GM21390 (cell line): ENCODE results near the gene PMEPA1.
A peak's percentile ranks its signal among the peaks of the same experiment; 100 is the strongest.

Experiments used
- ATAC-seq: cut with Tn5 transposase; IDR thresholded peaks from one replicate; pipeline ENCODE4 v1.9.1; 2021; ENCODE audit not compliant: unreplicated experiment

Gene PMEPA1

GRCh38 chr20:57709823-57710799 lies at the start of gene PMEPA1:
Gene PMEPA1 (minus strand): TSS chr20:57710015. CDS start chr20:57709582, 433 bp downstream.
- peak; percentile 83 for ATAC-seq

DNA sequence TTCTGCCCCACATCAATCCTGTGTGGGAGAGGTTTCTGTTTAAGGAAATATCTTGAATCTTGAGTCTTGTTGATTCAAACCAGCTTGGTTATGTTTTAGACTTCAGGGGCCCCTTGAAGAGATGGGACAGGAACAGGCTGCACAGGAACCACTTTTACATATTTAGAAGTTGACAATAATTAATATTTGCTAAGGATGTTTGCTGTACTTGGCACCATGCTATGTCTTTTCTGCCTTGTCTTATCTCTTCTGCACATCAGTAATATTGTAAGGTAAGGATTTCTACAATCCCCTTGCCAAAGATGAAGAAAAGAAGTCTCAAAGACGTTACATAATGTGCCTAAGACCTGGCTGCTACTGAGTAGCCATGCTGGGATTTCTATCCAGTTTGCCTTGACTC lies 48.0 kb upstream of the PMEPA1 start:
- ATAC-seq = no peak

DNA sequence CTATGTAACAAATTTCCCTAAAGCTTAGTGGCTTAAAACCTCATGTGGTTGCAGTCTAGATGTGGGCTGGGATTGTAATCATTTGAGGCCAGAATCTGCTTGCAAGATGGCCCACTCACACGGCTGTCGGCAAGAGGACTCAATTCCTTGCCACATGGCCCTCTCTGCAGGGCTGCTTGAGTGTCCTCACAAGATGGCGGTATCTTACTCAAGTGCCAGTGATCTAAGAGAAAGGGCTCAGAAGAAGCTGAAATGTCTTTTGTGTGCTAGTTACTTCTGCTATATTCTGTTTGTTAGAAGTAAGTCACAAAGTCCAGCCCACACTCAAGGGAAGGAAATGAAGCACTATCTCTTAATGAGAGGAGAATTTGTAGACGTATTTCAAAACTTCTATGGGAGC lies 47.1 kb upstream of the PMEPA1 start:
- no peak for ATAC-seq

DNA sequence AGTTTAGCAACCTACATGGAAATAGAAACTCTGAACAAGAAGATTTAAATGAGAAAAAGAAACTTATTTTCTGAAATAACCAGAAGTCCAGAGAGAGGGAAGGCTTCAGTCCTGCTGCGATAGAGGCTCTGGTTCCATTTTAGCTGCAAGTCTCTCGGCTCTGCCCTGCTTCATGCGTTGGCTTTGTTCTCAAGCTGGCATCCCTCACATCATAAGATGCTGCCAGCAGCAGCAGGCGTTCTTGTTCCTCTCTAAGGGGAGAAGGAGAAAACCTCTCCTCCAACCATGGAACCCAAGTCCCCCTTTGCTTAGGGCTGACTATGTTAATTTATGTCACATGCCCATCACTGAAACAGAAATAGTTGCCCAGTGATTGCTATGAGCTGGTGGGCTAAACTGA lies 46.4 kb upstream of the PMEPA1 start:
- ATAC-seq = no peak

- no peak for ATAC-seq
Measured at GRCh38 chr20:57755609-57756008, 45.8 kb upstream of the PMEPA1 start.

DNA sequence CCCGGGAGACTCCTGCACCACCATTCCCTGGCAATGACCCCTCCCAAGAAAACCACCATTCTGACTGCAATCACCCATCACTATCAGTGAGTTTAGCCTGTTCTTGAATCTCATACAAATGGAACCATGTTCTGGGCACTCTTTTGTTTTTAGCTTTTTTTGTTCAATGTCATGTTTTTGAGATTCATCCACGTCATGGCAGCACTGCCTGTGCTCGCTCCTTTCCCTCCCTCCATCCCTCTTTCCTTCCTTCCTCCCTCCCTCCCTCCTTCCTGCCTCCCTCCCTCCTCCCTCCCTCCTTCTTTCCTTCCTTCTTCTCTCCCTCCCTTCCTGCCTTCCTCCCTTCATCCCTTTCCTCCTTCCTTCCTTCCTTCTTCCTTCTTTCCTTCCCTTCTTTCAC lies 44.4 kb upstream of the PMEPA1 start:
- ATAC-seq = no peak

DNA sequence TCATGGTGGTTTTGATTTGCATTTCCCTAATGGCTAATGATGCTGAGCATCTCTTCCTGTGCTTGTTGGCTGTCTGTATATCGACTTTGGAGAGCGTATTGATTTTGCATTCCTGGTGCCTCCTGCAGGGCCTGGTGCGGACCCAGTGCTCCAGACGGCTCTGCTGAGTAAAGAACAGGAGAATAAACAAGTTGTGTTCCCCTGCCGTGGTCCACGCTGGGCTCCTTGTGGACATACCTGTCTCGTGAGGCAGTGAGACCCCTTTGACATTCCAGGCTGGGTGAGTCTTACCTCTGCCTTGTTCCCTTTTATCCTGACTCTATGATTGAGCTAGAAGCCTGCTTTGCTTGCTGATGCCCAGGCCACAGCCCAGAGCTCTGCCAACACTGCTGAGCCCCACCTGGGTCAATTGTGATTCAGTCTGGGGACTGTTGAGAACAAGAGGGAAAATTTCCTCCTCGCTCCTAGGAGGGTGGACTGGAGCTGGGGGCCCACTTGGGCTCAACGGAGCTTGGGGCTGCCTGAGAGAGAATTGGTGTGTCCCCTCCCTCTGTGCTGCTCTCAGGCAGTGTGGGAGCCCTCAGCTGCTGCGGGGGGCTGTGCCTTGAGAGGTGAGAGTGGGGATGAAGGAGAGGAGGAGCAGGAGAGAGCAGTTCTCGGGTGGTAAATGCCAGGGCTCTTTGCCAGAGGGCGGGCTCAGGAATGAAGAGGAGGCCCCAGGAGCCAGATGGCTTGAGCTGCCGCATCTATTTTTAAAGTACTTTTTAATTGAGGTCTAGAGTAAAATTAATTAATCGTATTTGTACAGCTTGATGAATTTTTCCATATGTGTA lies 43.7 kb upstream of the PMEPA1 start:
- ATAC-seq = no peak

DNA sequence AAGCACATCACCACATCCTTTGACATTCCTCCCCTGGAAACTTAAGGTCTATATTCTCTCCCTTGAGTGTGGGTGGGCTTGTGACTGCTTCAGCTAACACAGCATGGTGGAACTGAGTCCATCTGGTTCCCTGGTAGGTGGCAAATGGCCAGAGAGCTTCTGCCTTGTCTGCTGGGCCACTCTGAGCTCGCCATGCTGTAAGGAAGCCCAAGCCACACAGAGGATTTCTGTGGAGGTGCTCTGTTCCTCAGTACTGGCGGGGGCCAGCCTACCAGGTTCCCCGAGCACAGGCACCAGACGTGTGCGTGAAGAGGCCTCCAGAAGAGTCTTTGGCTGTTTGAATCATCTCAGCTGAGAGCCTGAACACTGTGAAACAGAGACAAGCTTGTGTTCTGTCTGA lies 41.6 kb upstream of the PMEPA1 start:
- no peak for ATAC-seq

- ATAC-seq = no peak
Measured at GRCh38 chr20:57749869-57750268, 40.1 kb upstream of the PMEPA1 start.

DNA sequence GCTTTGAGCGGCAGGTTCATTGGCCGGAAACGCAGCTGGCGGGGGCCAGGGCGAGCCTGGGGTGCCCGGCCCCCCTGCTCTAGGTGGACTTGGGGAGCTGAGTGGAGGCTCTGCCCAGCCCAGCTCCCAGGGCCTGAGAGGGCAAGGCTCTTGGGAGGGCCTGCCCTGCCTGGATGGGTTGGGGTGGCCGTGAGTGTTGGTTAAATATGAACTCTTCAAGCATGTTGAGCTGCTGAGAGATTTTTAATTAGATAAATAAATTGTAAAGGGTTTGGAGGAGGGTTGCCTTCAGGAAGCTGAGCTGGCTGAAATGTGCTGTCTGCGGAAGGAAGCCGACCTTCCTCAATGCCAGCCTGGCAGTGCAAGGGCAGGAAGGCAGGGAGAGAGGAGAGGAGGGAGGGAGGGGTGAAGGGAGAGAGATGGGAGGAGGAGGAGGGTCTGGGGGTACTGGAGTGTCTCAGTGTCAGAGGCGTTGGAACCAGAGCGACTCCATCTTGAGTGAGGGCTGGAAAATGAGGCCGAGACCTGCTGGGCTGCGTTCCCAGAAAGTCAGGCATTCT lies 39.4 kb upstream of the PMEPA1 start:
- no peak for ATAC-seq

GRCh38 chr20:57748601-57749130 lies 38.9 kb upstream of the PMEPA1 start:
- peak; percentile 74 for ATAC-seq

DNA sequence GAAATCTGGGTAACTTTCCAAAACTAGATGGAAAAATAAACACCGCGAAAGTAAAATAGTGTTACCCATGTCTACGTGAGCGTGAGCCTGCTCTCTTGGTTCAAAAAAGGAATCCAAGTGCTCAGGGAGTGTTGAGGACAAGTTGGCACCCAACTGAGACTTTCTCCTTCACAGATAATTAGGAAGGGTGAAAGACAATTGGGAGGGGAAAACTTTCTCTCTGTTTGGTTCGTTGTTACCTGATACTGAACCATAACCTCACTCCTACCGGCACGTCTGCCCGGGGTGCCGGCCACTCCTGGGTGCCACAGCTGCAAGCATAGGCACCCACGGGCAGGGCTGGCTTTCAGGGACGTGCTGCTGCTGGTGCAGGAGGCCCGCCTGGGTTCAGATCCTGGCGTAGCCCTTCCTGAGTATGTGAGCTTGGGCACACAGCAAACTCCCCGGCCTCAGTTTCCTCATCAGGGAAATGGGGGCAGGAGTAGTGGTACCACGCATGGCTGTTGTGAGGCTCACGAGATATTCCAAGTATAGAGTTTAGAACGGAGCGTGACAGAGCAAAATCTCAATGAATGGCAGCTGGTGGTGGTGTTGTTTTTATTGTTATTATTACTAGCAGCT lies 38.2 kb upstream of the PMEPA1 start:
- no peak for ATAC-seq

DNA sequence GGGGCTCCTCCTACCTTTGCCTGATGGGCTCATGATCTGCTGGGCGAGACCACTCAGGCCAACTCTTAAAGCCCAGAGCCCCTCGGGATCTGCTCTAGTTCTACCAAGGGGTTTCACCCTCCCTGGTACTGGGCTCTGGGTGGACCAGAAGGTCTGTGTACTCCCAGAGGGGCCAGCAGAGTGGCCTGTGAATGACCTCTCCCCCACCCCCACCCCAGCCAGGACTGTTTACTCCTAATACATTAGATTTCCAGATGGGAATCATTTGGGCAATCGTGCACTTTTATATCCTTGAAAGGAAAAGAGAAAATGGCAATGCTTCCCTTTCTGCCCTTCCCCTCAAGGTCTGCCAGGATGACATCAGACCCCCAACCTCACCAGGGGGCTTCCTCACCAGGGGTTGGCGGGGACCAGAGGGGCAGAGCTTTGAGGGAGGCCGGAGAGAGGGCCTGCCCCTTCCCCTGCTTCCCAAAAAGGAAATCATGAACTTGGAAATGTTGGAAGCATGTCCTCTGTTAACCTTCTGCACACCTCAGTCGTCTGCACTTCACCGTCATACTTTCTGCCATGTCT lies 37.1 kb upstream of the PMEPA1 start:
- ATAC-seq = no peak

DNA sequence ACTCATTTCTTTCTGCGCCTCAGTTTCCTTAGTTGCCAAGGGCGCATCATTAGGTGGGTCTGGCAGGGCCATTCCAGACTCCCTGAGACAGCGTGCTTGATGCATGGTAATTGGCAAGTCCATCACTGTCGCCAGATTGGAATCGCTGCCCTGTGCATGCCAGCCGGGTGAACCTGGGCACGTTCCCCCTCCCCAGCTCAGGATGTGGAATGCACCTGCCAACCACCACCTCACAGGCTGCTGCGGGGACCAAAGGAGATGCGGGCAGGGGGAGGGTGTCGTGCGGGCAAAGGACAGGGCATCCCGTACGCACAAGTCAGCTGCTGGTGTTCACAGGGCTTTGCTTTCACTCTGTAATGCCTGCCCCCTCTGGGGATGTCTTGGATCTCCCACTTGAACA lies 36.4 kb upstream of the PMEPA1 start:
- ATAC-seq = no peak

DNA sequence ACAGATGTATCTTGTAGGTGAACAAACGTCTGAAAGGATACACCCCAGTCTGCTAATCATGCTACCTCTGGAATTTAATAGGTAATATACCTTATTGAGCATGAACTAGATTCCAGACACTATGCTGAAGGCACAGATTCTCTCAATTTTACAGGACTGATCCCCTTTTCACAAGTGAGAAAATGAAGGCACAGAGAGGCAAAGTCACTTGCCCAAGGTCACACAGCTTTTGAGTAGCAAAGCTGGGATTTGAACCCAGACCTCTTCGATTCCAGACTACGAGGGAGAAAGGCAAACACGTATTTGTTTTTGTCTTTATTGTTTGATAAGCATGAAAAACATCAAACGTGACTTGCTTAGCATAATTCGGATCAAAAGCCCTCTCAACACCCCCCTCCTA lies 34.4 kb upstream of the PMEPA1 start:
- no peak for ATAC-seq

GRCh38 chr20:57743450-57744095 lies 33.8 kb upstream of the PMEPA1 start:
- no peak for ATAC-seq

- no peak for ATAC-seq
Measured at GRCh38 chr20:57742507-57743181, 32.8 kb upstream of the PMEPA1 start.

DNA sequence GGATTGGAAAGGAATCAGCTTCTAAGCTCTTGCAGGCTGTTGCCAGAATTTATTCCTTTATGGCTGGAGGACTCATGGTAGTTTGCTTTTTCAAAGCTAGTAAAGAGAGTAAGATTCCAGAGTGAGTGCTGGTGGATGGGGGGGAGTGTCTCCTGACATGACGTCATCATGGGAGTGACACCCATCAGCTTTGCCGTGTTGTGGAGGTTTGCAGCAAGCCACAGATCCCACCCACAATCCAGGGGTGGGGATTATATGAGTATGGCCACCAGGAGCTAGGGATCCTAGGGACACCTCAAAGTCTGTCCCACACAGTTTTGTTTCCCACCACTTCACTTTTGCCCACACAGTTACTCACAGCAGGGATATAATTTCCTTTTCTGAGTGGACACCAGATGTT lies 28.7 kb upstream of the PMEPA1 start:
- ATAC-seq = no peak

DNA sequence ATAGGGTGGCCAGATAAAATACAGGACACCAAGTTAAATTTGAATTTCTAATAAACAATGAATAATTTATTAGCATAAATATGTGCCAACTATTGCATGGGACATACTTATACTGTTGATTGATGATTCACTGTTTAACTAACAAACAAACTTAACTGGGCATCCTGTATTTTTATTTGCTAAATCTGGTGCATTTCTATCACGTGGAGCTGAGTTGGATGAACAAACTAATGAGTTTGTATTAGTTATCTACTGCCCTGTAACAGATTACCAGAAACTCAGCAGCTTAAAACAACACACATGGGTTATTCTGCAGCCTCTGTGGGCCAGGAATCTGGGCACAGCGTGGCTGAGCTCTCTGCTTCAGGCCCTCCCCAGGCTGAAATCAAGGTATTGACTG lies 28.2 kb upstream of the PMEPA1 start:
- no peak for ATAC-seq
